BLaER1 treated with 17β-estradiol and CSF1 and Interleukin-3, amounts not matched to agents 10 nM and 100 nM (cell line): ENCODE measurements around the gene PRR22.

ENCODE experiments used
- H3K27ac ChIP-seq, 11 experiments: shearing (Covaris generic); formaldehyde crosslinking; 2 replicates each; pipeline ENCODE4 v1.8.1; 2022
- H3K27me3 ChIP-seq, 11 experiments: shearing (Covaris generic); formaldehyde crosslinking; 2 replicates each; pipeline ENCODE4 v1.8.1; 2022
- H3K36me3 ChIP-seq, 11 experiments: shearing (Covaris generic); formaldehyde crosslinking; 2 replicates each; pipeline ENCODE4 v1.8.1; 2022
- H3K4me1 ChIP-seq, 10 experiments: shearing (Covaris generic); formaldehyde crosslinking; 2 replicates each; pipeline ENCODE4 v1.8.1; 2022
- H3K4me2 ChIP-seq, 11 experiments: shearing (Covaris generic); formaldehyde crosslinking; 2 replicates each; pipeline ENCODE4 v1.8.1; 2022
- H3K4me3 ChIP-seq, 10 experiments: shearing (Covaris generic); formaldehyde crosslinking; 2 replicates each; pipeline ENCODE4 v1.8.1; 2022
- H3K9ac ChIP-seq, 11 experiments: shearing (Covaris generic); formaldehyde crosslinking; 2 replicates each; pipeline ENCODE4 v1.8.1; 2022
- H3K9me3 ChIP-seq, 11 experiments: shearing (Covaris generic); formaldehyde crosslinking; replicated peaks in 1 of 11; 2 replicates each; pipeline ENCODE4 v1.8.1; 2022
- H4K20me1 ChIP-seq, 11 experiments: shearing (Covaris generic); formaldehyde crosslinking; 2 replicates each; pipeline ENCODE4 v1.8.1; 2022
- Cebpa-rat ChIP-seq, 11 experiments: shearing (Covaris generic); IDR thresholded peaks; 2 replicates each; pipeline ENCODE4 v1.8.1; 2022

PRR22 gene

DNA sequence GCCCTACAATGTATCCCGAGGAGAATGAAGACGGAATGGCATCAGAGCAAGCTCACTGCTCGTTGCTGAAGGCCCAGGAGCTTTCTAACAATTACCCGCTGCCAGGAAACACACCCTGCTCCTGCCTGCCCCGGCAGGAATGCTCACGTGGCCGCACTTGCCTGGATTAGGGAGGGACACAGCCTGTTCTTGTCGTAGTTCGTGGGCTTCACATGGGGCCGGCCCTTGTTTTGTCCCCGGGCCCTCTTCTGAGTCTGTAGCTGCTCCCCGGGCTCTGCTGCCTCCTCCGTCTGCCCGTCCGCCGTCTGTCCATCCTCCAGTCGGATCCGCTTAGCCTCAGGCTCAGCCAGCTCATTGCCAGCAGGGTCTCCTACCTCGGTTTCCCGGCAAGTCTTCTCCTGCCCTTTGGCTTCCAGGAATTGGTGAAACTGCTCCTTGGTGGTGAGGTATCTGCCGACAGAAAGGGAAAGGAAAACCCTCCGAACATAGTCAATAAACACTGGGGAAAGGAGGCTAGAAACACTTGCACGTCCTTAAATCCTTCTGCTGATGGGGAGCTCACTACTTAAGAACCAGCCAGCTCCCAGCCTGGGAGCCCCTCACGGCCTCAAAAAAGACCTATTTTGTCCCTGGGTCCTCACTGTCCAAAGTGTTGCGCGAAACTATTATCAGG, 5.5 kb upstream of the PRR22 start:
- Histone ChIP-seq H3K4me3 (peak overlapping the region; percentile 69 to 92 (median 78)), H3K9me3 (no peaks in the 10 kb centered on the region), H3K4me2 (peak overlapping the region; percentile 77 to 98 (median 90)), H4K20me1 (peaks cover 8 to 55% (median 53%) of the 10 kb centered on the region in 11 experiments; a peak in 19 of 22 replicates), H3K4me1 (peaks cover 6 to 18% (median 8%) of the 10 kb centered on the region in 10 experiments), H3K9ac (peak overlapping the region; percentile 93 to 99 (median 96)), H3K27ac (peak overlapping the region; percentile 96 to 100 (median 98); a peak in 21 of 22 replicates), H3K27me3 (no peaks in the 10 kb centered on the region), H3K36me3 (peaks cover 51 to 53% (median 52%) of the 10 kb centered on the region in 11 experiments)
- no peak for TF ChIP-seq Cebpa-rat (IDR thresholded peaks at IDR 0.05)

DNA sequence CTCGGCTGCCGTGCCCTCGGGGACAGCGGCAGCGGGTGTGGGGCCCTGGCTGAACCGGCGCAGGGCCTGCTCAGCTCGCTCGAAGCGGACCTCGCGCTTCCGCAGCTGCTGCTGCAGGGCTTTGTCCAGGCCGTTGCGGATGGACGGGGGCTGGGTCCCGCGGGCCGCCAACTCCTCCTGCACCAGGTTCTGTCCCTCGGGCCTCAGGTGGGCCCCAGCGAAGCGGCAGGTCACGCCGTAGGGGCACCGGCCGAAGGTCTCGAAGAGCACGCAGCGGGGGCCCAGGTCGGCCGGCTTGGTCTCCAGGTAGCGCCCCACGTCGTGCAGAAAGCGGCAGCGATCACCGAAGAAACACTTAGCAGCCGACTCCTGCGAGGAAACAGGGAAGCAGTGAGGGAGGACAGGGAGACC, 4.8 kb upstream of the PRR22 start:
- no peaks in the 10 kb centered on the region for H3K27me3 ChIP-seq
- H3K9me3 ChIP-seq: no peaks in the 10 kb centered on the region
- H4K20me1 ChIP-seq: peaks cover 8 to 61% (median 60%) of the 10 kb centered on the region in 11 experiments; a peak in 19 of 22 replicates
- peak overlapping the region in 2 of 11 experiments; percentile 91 to 93; a peak in 5 of 22 replicates for H3K4me2 ChIP-seq
- H3K4me3 ChIP-seq: peak overlapping the region in 1 of 10 experiments; percentile 76; a peak in 1 of 20 replicates
- no peak overlapping the region for H3K27ac ChIP-seq
- H3K36me3 ChIP-seq: peaks cover 58 to 60% (median 59%) of the 10 kb centered on the region in 11 experiments
- H3K4me1 ChIP-seq: peaks cover 6 to 15% (median 8%) of the 10 kb centered on the region in 10 experiments
- no peak for TF ChIP-seq Cebpa-rat (IDR thresholded peaks at IDR 0.05)
- peak overlapping the region in 3 of 11 experiments; percentile 94 to 99 (median 95); a peak in 3 of 22 replicates for H3K9ac ChIP-seq

DNA sequence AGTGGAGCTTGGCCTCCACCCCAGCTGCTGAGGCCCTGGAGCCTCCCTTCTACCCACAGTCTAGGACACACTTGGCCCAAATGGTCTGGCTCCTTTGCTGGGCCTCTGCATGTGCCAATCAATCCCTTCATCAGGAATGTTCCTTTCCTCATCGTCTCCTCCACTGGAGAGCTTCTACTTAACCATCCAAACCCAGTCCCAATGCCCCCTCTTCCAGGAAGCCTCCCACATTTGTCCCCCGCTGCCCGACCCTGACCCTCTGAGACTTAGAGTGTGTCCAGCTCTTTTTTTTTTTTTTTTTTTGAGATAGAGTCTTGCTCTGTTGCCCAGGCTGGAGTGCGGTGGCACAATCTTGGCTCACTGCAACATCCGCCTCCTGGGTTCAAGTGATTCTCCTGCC, 3.9 kb upstream of the PRR22 start:
- H3K9me3 ChIP-seq: no peaks in the 10 kb centered on the region
- H3K9ac ChIP-seq: peak overlapping the region in 2 of 11 experiments; percentile 6 to 31; a peak in 2 of 22 replicates
- peaks cover 8 to 71% (median 65%) of the 10 kb centered on the region in 11 experiments; a peak in 19 of 22 replicates for H4K20me1 ChIP-seq
- no peak overlapping the region for H3K4me3 ChIP-seq
- H3K36me3 ChIP-seq: peaks cover 63 to 69% (median 68%) of the 10 kb centered on the region in 11 experiments
- H3K27me3 ChIP-seq: no peaks in the 10 kb centered on the region
- H3K27ac ChIP-seq: no peak overlapping the region
- peaks cover 6 to 13% (median 7%) of the 10 kb centered on the region in 10 experiments for H3K4me1 ChIP-seq
- TF ChIP-seq Cebpa-rat (IDR thresholded peaks at IDR 0.05): no peak
- no peak overlapping the region for H3K4me2 ChIP-seq

DNA sequence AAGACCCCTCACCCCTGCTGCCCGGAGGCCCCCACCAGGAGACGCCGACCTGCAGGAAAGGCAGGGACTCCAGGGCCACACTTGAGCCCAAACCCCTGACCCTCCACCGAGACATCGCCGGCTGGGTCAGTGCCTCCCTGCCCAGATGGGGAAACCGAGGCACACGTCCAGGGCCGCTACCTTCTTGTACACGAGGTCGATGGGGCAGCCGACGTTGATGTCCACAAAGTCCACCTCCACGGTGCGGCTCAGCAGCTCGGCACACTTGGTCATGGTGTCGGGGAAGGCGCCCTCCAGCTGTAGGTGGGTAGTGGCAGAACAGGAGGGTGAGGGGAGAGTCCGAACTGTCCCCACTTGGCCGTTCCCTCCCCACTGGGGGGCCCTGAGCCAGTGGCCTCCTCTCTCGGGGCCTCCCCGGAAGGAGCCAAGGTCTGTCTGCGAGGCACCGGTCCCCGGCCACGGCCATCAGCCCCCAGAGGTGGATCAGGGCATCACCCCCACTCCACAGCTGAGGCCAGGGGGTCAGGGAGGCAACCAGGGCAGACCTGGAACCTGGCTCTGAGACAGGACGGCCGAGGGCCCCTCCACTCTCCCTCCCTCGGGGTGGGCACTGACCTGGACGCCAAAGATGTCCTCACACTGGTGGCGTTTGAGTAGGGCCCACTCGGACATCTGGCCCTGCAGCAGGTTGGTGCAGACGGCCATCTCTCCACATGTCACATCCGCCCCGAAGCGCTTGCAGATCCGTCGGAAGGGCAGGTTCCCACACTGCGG, 3.0 kb upstream of the PRR22 start:
- no peaks in the 10 kb centered on the region for H3K27me3 ChIP-seq
- H3K4me3 ChIP-seq: no peak overlapping the region
- no peaks in the 10 kb centered on the region for H3K9me3 ChIP-seq
- peaks cover 6 to 13% (median 7%) of the 10 kb centered on the region in 10 experiments for H3K4me1 ChIP-seq
- no peak overlapping the region for H3K27ac ChIP-seq
- no peak overlapping the region for H3K4me2 ChIP-seq
- peak overlapping the region in 1 of 11 experiments; percentile 31; a peak in 1 of 22 replicates for H3K9ac ChIP-seq
- peaks cover 63 to 78% (median 76%) of the 10 kb centered on the region in 11 experiments for H3K36me3 ChIP-seq
- no peak for TF ChIP-seq Cebpa-rat (IDR thresholded peaks at IDR 0.05)
- H4K20me1 ChIP-seq: peaks cover 8 to 79% (median 66%) of the 10 kb centered on the region in 11 experiments; a peak in 19 of 22 replicates

DNA sequence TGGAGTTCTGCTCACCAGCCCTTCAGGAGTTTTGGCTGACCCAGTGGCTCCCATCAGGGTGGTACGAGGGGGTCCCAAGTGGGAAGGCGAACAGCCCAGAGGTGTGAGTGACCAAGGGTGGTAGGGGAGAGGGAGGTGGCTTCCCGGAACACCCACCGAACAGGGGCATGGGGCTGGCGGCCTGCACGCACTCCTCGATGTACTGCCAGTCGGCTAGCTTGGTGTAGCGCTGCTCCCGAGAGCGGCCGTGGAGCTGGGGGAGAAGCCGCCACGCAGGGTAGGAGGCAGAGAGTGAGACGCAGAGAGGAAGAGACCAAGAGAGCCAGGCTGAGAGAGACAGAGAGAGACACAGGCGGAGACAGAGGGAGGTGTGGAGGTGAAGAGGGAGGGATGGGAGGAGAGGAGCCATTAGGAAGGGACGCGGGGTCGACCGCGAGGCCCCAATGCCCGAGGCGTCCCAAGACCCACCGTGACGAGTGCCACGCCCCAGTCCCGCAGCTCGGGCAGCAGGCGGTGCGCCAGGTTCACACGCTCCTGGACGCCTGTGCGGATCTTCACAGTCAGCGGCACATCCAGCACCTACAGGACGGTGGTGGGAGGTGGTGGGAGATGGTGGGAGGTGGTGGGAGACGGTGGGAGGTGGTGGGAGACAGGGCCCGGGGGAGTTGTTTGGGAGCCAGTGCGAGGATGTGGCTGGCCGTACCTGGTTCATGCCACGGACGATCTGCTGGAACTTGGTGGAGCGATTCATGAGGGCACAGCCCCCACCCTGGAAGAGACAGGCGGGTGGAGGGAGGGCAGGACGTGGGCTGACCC, 2.3 kb upstream of the PRR22 start:
- TF ChIP-seq Cebpa-rat (IDR thresholded peaks at IDR 0.05): no peak
- Histone ChIP-seq H3K9me3 (no peaks in the 10 kb centered on the region), H4K20me1 (peaks cover 8 to 87% (median 67%) of the 10 kb centered on the region in 11 experiments; a peak in 19 of 22 replicates), H3K36me3 (peaks cover 63 to 84% (median 79%) of the 10 kb centered on the region in 11 experiments), H3K9ac (no peak overlapping the region), H3K4me3 (no peak overlapping the region), H3K27ac (no peak overlapping the region), H3K4me2 (no peak overlapping the region), H3K27me3 (no peaks in the 10 kb centered on the region), H3K4me1 (peaks cover 6 to 13% (median 7%) of the 10 kb centered on the region in 10 experiments)

DNA sequence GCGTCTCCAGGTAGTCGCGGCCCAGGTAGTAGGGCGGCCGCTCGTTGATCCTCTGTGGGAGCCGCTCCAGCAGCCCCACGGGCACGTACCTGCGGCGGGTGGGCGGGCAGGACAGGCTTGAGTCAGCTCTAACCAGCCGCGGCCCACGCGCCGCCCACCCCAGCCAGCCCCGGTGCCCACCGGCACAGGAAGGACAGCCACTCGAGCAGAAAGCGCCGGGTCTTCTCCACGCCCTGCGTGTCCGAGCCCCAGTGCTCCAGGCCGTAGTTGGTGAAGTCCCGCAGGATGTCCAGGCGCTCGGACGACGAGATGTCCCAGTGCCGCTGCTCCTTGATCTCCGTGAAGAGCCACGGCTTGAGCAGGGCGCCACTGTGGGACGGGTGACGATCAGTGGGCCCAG, 877 bp upstream of the PRR22 start:
- Histone ChIP-seq H3K27me3 (no peaks in the 10 kb centered on the region), H3K9me3 (no peaks in the 10 kb centered on the region), H4K20me1 (peaks cover 8 to 89% (median 67%) of the 10 kb centered on the region in 11 experiments; a peak in 19 of 22 replicates), H3K4me1 (peaks cover 6 to 8% (median 7%) of the 10 kb centered on the region in 10 experiments), H3K4me2 (no peak overlapping the region), H3K27ac (no peak overlapping the region), H3K9ac (no peak overlapping the region), H3K4me3 (no peak overlapping the region), H3K36me3 (peaks cover 63 to 84% (median 79%) of the 10 kb centered on the region in 11 experiments)
- no peak for TF ChIP-seq Cebpa-rat (IDR thresholded peaks at IDR 0.05)

DNA sequence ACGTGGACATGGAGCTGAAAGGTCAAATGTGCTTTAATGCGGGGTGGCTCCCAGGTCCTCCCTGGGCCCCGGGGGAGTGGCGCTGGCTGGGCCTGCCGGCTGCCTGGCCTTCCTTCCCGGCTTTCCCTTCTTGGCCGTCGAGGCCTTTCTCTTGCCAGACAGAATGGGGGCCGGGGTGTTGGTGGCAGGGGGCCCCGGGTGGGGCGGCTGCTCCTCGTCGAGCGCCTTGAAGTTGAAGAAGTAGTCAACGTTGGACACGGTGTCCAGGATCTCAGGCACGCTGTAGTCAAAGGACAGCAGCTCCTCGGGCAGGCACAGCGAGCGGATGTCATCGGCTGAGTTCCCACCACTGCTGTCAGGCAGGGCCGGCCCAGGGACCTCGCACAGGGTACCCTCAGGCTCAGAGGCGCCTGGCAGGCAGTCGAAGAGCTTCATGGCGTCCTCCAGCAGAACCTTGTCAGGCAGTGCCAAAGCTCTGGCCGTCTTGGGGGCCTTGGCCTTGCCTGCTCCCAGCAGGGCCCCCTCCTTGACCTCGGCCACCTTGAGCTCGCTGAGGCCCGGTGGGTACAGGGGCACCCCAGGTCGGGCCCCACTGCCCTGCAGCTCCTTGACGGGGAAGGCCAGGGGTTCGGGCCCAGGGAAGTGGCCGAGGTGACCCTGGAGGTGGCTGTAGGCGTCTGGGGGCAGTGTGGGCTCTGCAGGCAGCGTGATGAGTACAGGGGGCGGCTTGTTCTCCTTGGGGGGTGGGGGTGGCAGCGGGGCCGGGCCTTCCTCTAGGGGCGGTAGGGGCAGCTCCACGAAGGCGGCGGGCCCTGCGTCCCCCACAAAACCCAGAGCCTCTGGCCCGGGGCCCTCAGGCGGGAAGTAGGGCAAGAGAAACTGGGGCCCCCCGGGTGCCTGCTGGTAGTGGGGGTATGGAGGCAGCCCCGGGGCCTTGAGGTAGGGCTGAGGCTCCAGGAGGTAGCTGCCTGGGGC, 1.3 kb downstream of the PRR22 start:
- Histone ChIP-seq H3K4me1 (no peaks in the 10 kb centered on the region), H3K36me3 (peaks cover 44 to 63% (median 59%) of the 10 kb centered on the region in 11 experiments), H3K4me2 (no peak overlapping the region), H3K27me3 (no peaks in the 10 kb centered on the region), H4K20me1 (peaks cover 0 to 67% (median 46%) of the 10 kb centered on the region in 11 experiments; a peak in 18 of 22 replicates), H3K9me3 (no peaks in the 10 kb centered on the region), H3K9ac (no peak overlapping the region), H3K4me3 (no peak overlapping the region), H3K27ac (no peak overlapping the region)
- no peak for TF ChIP-seq Cebpa-rat (IDR thresholded peaks at IDR 0.05)
